Dedifferentiated amniotic fluid mesenchymal stem cell (primary cell): ENCODE data around the gene TMEM11.
A peak's percentile ranks its signal among the peaks of the same experiment; 100 is the strongest.

Experiments used
- DNase-seq: peaks from one replicate; pipeline ENCODE4 v3.0.0-alpha.2; 2016; ENCODE audit errors: extremely low spot score

The TMEM11 gene, protein sequence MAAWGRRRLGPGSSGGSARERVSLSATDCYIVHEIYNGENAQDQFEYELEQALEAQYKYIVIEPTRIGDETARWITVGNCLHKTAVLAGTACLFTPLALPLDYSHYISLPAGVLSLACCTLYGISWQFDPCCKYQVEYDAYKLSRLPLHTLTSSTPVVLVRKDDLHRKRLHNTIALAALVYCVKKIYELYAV

GRCh38 chr17:21214015-21214776, at the start of gene TMEM11:
Gene TMEM11, minus strand, starts transcription at chr17:21214161. Its CDS starts 9 bp downstream, at chr17:21214152.
- DNase-seq = peak; percentile 94

DNA sequence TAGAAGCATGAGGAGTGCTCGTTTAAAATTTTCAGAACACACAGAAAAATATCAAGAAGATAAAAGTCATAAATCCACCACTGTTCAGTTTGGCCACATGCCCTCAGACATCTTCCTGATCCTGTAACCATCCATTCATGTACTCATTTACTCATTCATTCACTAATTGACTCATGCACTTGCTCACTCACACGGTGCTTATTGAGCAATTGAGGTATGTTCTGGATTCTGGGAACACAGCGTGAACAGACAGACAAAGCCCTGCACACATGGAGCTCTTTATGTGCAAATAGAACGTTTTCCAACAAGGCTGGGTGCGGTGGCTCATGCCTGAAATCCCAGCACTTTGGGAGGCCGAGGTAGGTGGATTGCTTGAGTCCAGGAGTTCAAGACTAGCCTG, 49.4 kb upstream of the TMEM11 start:
- DNase-seq = no peak

DNA sequence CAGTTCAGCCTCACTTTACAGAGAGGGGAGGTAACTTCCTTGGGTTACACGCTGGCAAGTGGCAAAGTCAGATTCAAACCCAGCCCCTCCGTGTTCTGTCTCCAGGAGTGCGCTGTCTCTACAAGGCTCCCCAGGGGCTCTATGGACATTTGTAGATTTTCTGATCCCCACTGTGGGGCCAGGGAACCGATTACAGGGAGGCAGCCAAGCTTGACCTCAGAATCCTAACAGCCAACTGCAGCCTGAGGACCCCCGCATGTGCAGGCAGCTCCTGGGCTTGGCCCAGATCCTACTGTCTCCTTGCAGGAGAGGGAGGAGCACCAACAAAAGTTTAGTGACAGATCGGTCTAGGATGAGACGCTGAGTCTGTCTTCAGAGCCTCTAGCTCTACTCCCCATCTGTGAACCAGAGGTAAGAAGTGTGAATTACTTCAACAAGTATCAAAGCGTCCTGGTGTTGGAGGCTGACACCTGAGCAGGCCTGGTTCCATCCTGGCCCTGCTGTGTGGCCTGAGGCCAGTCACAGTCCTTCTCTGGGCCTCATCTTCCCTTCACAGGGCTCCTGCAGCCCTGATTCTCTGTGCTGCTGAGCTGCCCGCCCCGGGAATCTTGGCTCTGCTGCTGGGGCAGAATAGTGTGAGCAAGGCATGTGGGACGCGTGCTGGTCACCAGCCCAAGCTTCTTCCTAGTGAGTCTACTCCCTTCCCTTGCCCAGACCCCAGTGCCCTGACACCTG, 48.5 kb upstream of the TMEM11 start:
- no peak for DNase-seq

DNA sequence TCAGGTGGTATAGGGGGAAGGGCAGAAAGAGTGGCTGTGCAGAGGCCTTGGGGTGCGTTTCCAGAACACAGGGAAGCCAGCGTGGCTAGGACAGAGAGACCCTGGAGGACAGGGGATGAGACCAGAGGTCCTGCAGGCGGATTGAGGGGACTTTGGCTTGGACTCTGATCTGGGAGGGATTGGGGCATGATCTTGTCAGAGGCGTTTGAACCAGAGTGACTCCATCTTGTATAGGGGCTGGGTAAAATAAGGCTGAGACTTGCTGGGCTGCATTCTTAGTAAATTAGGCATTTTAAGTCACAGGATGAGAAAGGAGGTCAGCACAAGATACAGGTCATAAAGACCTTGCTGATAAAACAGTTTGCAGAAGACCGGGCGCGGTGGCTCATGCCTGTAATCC, 44.6 kb upstream of the TMEM11 start:
- no peak for DNase-seq

GRCh38 chr17:21253646-21254441, 39.9 kb upstream of the TMEM11 start:
- DNase-seq = no peak

GRCh38 chr17:21252796-21253645, 39.1 kb upstream of the TMEM11 start, which contains the start of gene NATD1:
Gene NATD1, minus strand, starts transcription at chr17:21253410. Its CDS starts 146 bp downstream, at chr17:21253264.
- DNase-seq = peak; percentile 71

- no peak for DNase-seq
These were observed 38.4 kb upstream of the TMEM11 start for GRCh38 chr17:21252289-21252795.

GRCh38 chr17:21251337-21252010, 37.5 kb upstream of the TMEM11 start:
- DNase-seq = no peak

- DNase-seq = no peak
These were observed 36.9 kb upstream of the TMEM11 start for GRCh38 chr17:21250854-21251253.

DNA sequence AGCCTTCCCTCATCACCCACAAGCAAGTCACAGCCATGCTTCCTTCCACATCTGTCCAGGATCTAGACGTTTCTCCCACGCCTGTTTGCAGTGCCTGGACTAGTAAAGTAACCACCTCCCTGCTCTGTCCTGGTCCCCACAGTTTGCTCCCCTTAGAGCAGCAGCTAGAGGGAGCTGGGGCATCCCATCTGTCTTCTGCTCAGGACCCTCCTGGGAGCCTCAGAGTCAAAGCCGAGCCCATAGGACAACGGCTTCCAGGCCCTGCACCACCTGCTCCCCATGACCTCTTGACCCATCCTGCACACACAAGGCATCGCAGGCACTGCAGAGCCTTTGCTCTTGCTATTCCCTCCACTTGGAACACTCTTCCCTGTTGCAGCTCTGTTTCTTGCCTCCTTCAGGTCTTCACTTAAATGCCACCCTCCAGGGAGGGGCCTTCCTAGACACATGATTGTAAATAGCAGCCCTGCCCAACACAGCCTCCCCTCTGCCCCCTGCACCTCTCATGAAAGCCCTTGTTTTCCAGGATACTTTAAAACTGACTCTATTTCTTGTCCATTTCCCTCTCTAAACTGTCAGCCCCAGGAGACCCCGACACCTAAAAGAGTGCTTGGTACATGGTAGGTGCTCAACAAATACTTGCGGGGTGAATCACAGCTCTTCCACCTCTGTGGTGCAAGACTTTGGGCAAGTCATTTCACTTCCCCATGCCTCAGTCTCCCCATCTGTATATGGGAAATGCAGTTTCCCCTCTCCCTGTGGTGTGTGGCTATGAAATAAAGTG, 36.2 kb upstream of the TMEM11 start:
- DNase-seq = no peak

DNA sequence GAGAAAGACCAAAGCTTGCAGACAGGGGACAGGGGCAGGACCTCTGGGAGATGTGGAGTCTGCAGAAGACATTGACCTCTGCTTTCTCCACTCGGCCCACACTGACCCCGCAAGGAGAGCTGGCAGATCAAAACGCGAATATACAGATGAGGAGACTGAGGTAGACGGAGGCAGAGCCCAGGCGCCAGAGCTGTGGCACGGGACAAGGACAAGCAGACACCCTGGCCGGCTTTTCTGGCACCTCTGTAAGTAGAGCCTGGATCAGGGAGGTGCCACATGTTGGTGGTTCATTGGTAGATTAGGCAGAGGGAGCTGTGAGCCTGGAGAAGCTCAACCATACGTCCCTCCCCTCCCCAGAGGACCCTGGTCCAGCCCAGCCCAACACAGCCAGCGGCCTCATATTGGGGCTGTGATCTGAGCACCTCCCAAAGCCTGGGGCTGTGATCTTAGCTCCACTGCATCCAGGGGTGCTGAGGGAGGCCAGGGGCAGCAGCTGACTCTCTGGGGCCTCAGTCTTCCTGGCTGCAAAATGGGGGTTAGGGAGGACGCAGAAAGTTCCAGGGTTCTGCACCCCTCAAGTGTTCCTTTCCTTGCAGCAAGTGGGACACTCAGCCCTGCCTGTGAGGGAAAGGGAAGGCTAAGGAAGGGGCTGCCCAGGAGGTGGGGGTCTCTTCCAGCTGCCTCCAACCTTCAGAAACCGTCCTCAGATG, 35.3 kb upstream of the TMEM11 start:
- no peak for DNase-seq

- DNase-seq = no peak
These were observed 34.5 kb upstream of the TMEM11 start for GRCh38 chr17:21248500-21248899.

DNA sequence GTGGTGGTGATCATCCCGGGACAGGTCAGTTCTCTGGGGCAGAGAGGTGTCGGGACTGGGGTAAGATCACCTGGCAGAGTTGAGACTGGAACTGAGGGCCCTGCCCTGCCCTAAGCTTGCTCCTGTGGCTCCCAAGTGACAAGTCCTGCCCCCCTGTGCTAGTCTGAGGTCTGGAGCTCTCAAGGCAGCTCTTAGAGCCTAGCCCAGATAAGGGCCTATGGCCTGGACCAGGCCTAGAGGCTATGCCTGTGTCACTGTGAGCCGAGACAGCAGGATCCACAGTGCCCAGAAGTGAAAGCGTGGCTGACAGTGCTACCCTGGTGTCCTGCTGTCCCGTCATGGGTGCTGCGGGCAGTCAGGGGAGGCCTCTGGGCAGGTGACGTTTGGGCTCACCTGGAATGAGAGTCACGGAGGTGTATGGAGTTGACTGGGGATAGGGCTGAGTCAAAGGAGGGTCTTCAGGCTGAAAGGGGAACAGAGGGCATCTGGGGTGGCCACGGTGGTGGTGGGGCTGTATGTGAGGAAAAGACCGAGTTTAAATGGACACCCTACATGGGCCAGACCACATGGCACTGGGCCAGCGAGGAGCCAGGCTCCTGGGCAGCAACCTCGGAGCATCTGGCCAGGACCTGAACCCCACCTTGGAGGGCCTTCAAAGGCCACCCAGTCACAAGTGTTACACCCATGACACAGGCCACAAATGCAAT, 33.7 kb upstream of the TMEM11 start:
- DNase-seq = no peak

DNA sequence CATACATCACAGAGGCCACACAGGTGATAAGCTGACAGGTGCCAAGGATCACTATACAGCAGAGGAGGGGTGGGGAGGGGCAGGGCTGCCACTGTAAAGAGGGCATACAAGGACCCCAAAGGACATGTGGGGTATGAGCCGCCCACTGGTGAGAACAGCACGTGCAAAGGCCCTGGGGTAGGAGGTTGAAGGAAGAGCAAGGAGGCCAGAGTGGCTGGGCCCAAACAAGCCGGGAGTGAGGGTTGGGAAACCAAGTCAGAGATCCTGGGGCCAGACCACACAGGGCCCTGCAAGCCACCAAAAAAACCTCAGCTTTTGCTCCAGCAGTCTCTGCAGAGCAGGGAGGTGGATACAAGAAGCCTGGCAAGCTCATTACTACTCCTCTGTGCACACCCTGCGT, 32.7 kb upstream of the TMEM11 start:
- no peak for DNase-seq

- no peak for DNase-seq
These were observed 31.7 kb upstream of the TMEM11 start for GRCh38 chr17:21245639-21246084.

DNA sequence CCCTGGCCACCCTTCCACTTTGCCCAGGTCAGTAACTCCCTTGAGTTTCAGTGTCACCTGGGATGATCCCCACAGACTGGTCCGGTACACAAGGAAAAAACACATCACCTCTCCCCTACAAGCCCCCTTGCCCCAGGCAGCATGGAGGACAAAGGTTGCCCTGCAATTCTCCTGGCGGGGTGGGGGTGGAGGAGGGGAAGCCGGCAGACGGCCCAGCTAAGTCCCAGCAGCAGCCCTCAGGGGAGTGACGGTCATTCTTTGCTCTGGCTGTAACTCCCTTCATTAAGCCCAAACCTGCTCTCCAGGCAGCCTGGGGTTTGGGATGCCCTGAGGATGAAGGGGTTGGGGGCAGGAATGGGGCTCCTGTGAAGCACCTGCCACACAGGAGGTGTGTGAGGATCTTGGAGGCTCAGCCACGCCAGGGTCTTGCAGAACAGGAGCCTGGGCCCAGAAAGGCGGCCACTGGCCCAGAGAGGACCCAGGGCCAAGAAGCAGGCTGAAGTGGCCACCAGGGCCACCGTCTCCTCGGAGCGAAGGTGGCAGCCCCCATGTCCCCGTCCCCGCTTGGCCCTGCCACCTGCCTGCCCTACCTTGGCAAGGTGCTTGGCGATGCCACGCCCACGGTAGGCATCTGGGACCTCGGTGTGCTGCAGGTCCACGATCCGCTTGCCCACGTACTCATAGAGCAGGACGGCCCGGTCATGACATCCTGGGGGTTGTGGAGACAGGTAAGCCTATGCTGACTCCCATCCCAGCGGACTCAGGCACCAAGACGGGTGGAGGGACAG, 29.7 kb upstream of the TMEM11 start:
- DNase-seq = no peak
